Effector CD4-positive, alpha-beta T cell (primary cell): ENCODE results near the gene DTX3L.
A peak's percentile ranks its signal among the peaks of the same experiment; 100 is the strongest.

Experiments
- DNase-seq: peaks from one replicate; pipeline ENCODE4 v3.0.0-alpha.2; 2020
- total RNA-seq: gene quantifications from one replicate; lab custom pipeline; 2026; lab: John Stamatoyannopoulos, UW

Gene DTX3L
- total RNA-seq, result 72.2 reads per million, percentile 76 among the genes with 10 or more reads in this experiment

- DNase-seq, result peak; percentile 64
These were observed at the start of gene DTX3L, which contains the start of gene PARP9 for GRCh38 chr3:122564155-122564912. Gene DTX3L (plus strand): TSS chr3:122564338. CDS start chr3:122564427, 89 bp downstream. Gene PARP9 (minus strand): TSS chr3:122564300. CDS start chr3:122559620, 4,680 bp downstream.

GRCh38 chr3:122515020-122515468 is 49.1 kb upstream of the DTX3L start:
- no peak for DNase-seq

- no peak for DNase-seq
These were observed 48.3 kb upstream of the DTX3L start for GRCh38 chr3:122515870-122516269.

- no peak for DNase-seq
These were observed 47.2 kb upstream of the DTX3L start for GRCh38 chr3:122516846-122517360.

GRCh38 chr3:122519693-122520092 is 44.4 kb upstream of the DTX3L start:
- DNase-seq, result no peak

GRCh38 chr3:122520861-122521260 is 43.3 kb upstream of the DTX3L start:
- DNase-seq, result no peak

- DNase-seq, result no peak
These were observed 40.8 kb upstream of the DTX3L start for GRCh38 chr3:122523317-122523716.

- DNase-seq, result no peak
These were observed 34.0 kb upstream of the DTX3L start for GRCh38 chr3:122530164-122530563.

- DNase-seq, result no peak
These were observed 30.7 kb upstream of the DTX3L start for GRCh38 chr3:122533480-122533879.

GRCh38 chr3:122533931-122534334 is 30.2 kb upstream of the DTX3L start:
- DNase-seq, result no peak

- no peak for DNase-seq
These were observed 28.0 kb upstream of the DTX3L start for GRCh38 chr3:122535964-122536631.

GRCh38 chr3:122536632-122537001 is 27.5 kb upstream of the DTX3L start:
- DNase-seq, result no peak

- no peak for DNase-seq
These were observed 25.1 kb upstream of the DTX3L start for GRCh38 chr3:122538956-122539490.

GRCh38 chr3:122546151-122546550 is 18.0 kb upstream of the DTX3L start:
- no peak for DNase-seq

- no peak for DNase-seq
These were observed 16.1 kb upstream of the DTX3L start for GRCh38 chr3:122548076-122548475.

- no peak for DNase-seq
These were observed 15.5 kb upstream of the DTX3L start for GRCh38 chr3:122548619-122549018.

- DNase-seq, result no peak
These were observed 11.0 kb upstream of the DTX3L start for GRCh38 chr3:122553171-122553570.

GRCh38 chr3:122555275-122556071 is 8.7 kb upstream of the DTX3L start:
- no peak for DNase-seq

- no peak for DNase-seq
These were observed 6.8 kb upstream of the DTX3L start for GRCh38 chr3:122557356-122557755.

GRCh38 chr3:122558605-122559004 is 5.5 kb upstream of the DTX3L start:
- DNase-seq, result no peak

GRCh38 chr3:122559906-122560305 is 4.2 kb upstream of the DTX3L start:
- DNase-seq, result no peak

GRCh38 chr3:122560680-122561079 is 3.5 kb upstream of the DTX3L start:
- peak; percentile 58 for DNase-seq
